Fibroblast of lung (primary cell): ENCODE measurements around the gene MCF2L. TPM values are rescaled to one million over a fixed set of nuclear protein-coding genes. Genes with fewer than 3 reads are reported as not detected.

Source experiments
- DNase-seq, 2 donors: peaks; one replicate each; pipeline versions ENCODE4 v3.0.0 to v3.0.0-alpha.2; 2010; ENCODE audit warnings: low read depth in 2 of 2
- H2AFZ ChIP-seq: 2 replicates; pipeline ENCODE4 v1.5.1; 2012; ENCODE audit warnings: low read length, control low read depth, inconsistent platforms
- H3K27ac ChIP-seq: 2 replicates; pipeline ENCODE4 v1.5.1; 2011; ENCODE audit warnings: low read length, control low read depth; ENCODE audit not compliant: insufficient read depth
- H3K27me3 ChIP-seq: 2 replicates; pipeline ENCODE4 v1.5.1; 2011; ENCODE audit warnings: mild to moderate bottlenecking, low read length; ENCODE audit not compliant: control insufficient read depth, insufficient read depth
- H3K36me3 ChIP-seq: 2 replicates; pipeline ENCODE4 v1.5.1; 2011; ENCODE audit warnings: low read length; ENCODE audit not compliant: control insufficient read depth, insufficient read depth
- H3K4me1 ChIP-seq: 2 replicates; pipeline ENCODE4 v1.5.1; 2011; ENCODE audit warnings: low read length; ENCODE audit not compliant: control insufficient read depth, insufficient read depth; ENCODE audit errors: extremely low read depth
- H3K4me2 ChIP-seq: 2 replicates; pipeline ENCODE4 v1.5.1; 2011; ENCODE audit warnings: low read length, control low read depth; ENCODE audit not compliant: insufficient read depth; ENCODE audit errors: extremely low read depth
- H3K4me3 ChIP-seq, 4 experiments: fragments of 200-600 bp in 1 of 4; sonication (generic) in 1 of 4; replicated peaks in 1 of 4; 2 replicates each; pipeline ENCODE4 v1.5.1; 2011 to 2016; ENCODE audit warnings: low read length in 4 of 4, low read depth in 3 of 4, mild to moderate bottlenecking in 3 of 4, control low read depth in 2 of 4, inconsistent platforms in 1 of 4, mixed read lengths in 1 of 4; ENCODE audit not compliant: insufficient read depth in 1 of 4; ENCODE audit errors: control extremely low read depth in 1 of 4
- H3K79me2 ChIP-seq: 2 replicates; pipeline ENCODE4 v1.5.1; 2012; ENCODE audit warnings: mild to moderate bottlenecking, low read length, inconsistent platforms; ENCODE audit not compliant: control insufficient read depth, insufficient read depth
- H3K9ac ChIP-seq: 2 replicates; pipeline ENCODE4 v1.5.1; 2011; ENCODE audit warnings: mild to moderate bottlenecking, low read length, control low read depth; ENCODE audit not compliant: insufficient read depth
- H3K9me3 ChIP-seq: 2 replicates; pipeline ENCODE4 v1.5.1; 2012; ENCODE audit warnings: low read depth, low read length; ENCODE audit not compliant: control insufficient read depth, insufficient read depth
- H4K20me1 ChIP-seq: 2 replicates; pipeline ENCODE4 v1.5.1; 2011; ENCODE audit warnings: low read length; ENCODE audit not compliant: control insufficient read depth, insufficient read depth; ENCODE audit errors: extremely low read depth
- CTCF ChIP-seq, 2 donors: IDR thresholded peaks in 1 of 2; conservative IDR thresholded peaks in 1 of 2; 1 replicate in 1 of 2; 2 replicates in 1 of 2; pipeline ENCODE4 v1.5.1; 2011 to 2012; ENCODE audit warnings: low read length in 2 of 2, control low read depth in 1 of 2, inconsistent platforms in 1 of 2, low read depth in 1 of 2, mild to moderate bottlenecking in 1 of 2
- EZH2 ChIP-seq: IDR thresholded peaks from 2 replicates; pipeline ENCODE4 v1.5.1; 2012; ENCODE audit warnings: low read length, control low read depth, mild to moderate bottlenecking; ENCODE audit errors: missing control alignments
- polyA plus RNA-seq, 2 donors: library from polyadenylated mRNA; depleted of rRNA in 1 of 2; stranded (reverse) in 1 of 2; unstranded in 1 of 2; fragments of >200 nt; gene quantifications; 2 replicates each; pipeline ENCODE4 v1.2.1, GENCODE V29; 2011 to 2012; ENCODE audit warnings: missing spikeins in 1 of 2
- total RNA-seq: library from RNA; depleted of rRNA; stranded (reverse); fragments of >200 nt; gene quantifications from 2 replicates; pipeline ENCODE4 v1.2.1, GENCODE V29; 2014

The MCF2L gene
- total and polyA plus RNA-seq, 2 donors (not counting 1 experiment from before 2014, with no cell fraction given), result 0.18 to 3.3 TPM

- Histone ChIP-seq H3K4me3 (no peak overlapping the region), H3K27me3 (peaks cover 5% of the 10 kb centered on the region), H3K4me1 (no peaks in the 10 kb centered on the region), H3K9me3 (no peaks in the 10 kb centered on the region), H3K4me2 (no peak overlapping the region), H3K36me3 (no peaks in the 10 kb centered on the region), H4K20me1 (no peaks in the 10 kb centered on the region), H3K79me2 (no peaks in the 10 kb centered on the region), H3K9ac (no peak overlapping the region), H2AFZ (no peak overlapping the region), H3K27ac (no peak overlapping the region)
- no peak for DNase-seq
- TF ChIP-seq CTCF (conservative IDR thresholded peaks at IDR 0.05 in 1 of 2, IDR thresholded peaks at IDR 0.05 in 1 of 2; ENCODE audit: low read depth in 1 of 2, low read length in 2 of 2), result no peak
- no peak for TF ChIP-seq EZH2
Measured at GRCh38 chr13:113129480-113129879, 160.5 kb downstream of the MCF2L start.

GRCh38 chr13:113129921-113130750 lies 161.1 kb downstream of the MCF2L start:
- peak; percentile 15 to 31 for DNase-seq
- no peaks in the 10 kb centered on the region for H3K36me3 ChIP-seq
- H3K27ac ChIP-seq, result no peak overlapping the region
- no peak overlapping the region for H3K4me3 ChIP-seq
- no peak overlapping the region for H3K9ac ChIP-seq
- H2AFZ ChIP-seq, result no peak overlapping the region
- no peaks in the 10 kb centered on the region for H3K4me1 ChIP-seq
- H3K4me2 ChIP-seq, result no peak overlapping the region
- TF ChIP-seq CTCF (conservative IDR thresholded peaks at IDR 0.05 in 1 of 2, IDR thresholded peaks at IDR 0.05 in 1 of 2; ENCODE audit: low read depth in 1 of 2, low read length in 2 of 2) (no peak), EZH2 (no peak)
- H4K20me1 ChIP-seq, result no peaks in the 10 kb centered on the region
- H3K79me2 ChIP-seq, result no peaks in the 10 kb centered on the region
- H3K9me3 ChIP-seq, result no peaks in the 10 kb centered on the region
- H3K27me3 ChIP-seq, result peaks cover 5% of the 10 kb centered on the region

GRCh38 chr13:113135281-113135760 lies 166.3 kb downstream of the MCF2L start:
- TF ChIP-seq EZH2 (no peak), CTCF (conservative IDR thresholded peaks at IDR 0.05 in 1 of 2, IDR thresholded peaks at IDR 0.05 in 1 of 2; ENCODE audit: low read depth in 1 of 2, low read length in 2 of 2) (no peak)
- Histone ChIP-seq H3K27me3 (peaks cover 2% of the 10 kb centered on the region), H3K4me2 (no peak overlapping the region)

More at GRCh38 chr13:113135281-113135760, 166.3 kb downstream of the MCF2L start:
- no peaks in the 10 kb centered on the region for H3K9me3 ChIP-seq
- no peaks in the 10 kb centered on the region for H3K36me3 ChIP-seq
- no peak overlapping the region for H2AFZ ChIP-seq
- no peak overlapping the region for H3K4me3 ChIP-seq
- no peaks in the 10 kb centered on the region for H3K4me1 ChIP-seq
- no peak overlapping the region for H3K27ac ChIP-seq
- no peaks in the 10 kb centered on the region for H3K79me2 ChIP-seq
- H3K9ac ChIP-seq, result no peak overlapping the region
- no peak for DNase-seq
- no peaks in the 10 kb centered on the region for H4K20me1 ChIP-seq
